GM18508 (cell line): ENCODE results near the gene SNX15.

ENCODE experiments used
- ATAC-seq: cut with Tn5 transposase; IDR thresholded peaks from one replicate; pipeline ENCODE4 v1.9.1; 2021; ENCODE audit warnings: moderate number of reproducible peaks; ENCODE audit not compliant: insufficient read depth, unreplicated experiment

The SNX15 gene

DNA sequence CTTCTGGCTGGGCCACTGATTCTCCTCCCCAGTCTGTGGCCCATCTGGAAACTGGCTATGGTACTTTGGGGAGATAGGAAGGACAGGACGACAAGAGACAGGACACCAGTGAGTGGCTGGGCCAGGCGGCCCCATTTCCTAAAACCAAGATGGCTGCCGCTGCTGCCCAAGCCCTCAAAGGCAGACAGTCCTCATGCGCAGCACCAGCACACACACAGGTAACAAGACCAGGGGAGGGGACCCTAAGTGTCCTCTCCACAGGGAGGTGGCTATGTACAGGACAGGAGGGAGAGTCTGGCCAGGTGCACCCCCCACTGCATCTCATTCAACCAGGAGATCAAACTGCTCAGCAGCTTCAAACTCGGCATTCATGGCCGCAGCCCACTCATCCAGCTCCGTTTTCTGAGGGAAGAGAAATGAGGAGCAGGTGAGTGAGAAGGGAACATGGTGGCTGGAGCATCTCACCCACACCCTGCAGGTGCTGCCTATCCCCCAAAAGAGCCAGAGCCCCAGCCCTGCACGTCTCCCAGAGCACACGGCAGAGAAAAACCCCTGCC lies 51.6 kb downstream of the SNX15 start:
- no peak for ATAC-seq

DNA sequence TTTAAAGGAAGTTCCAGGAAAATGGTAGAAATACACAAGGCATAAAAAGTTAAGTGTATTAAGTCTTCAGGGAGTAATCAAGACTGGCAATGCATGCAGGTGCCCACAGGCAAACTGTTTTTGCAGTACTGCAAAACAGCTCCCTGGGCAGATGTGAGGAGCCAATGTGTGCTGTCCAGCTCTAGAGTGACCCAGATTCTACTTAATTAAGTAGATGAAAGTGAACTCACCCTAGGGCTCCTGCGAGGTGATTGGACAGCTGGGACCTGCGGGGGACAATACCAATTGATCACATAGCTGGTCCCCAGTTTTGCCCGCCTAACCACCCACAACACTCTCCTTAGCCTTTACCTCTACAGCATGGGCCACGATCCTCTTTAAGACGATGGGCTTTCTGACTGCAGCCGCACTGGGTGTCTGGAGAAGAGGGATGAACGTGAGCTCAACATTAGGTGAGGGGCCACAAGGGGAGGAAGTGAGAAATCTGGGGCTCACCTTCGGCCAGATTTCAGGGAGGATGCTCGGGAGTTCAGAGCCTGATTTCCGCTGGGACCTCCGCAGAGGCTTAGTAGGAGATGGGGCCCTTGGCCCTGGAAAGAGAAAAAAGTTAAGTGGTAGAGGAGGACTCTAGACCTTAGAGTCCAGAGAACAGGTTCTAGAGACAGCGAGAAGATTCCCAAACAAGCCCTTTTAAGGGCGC lies 56.0 kb downstream of the SNX15 start:
- ATAC-seq, result no peak

DNA sequence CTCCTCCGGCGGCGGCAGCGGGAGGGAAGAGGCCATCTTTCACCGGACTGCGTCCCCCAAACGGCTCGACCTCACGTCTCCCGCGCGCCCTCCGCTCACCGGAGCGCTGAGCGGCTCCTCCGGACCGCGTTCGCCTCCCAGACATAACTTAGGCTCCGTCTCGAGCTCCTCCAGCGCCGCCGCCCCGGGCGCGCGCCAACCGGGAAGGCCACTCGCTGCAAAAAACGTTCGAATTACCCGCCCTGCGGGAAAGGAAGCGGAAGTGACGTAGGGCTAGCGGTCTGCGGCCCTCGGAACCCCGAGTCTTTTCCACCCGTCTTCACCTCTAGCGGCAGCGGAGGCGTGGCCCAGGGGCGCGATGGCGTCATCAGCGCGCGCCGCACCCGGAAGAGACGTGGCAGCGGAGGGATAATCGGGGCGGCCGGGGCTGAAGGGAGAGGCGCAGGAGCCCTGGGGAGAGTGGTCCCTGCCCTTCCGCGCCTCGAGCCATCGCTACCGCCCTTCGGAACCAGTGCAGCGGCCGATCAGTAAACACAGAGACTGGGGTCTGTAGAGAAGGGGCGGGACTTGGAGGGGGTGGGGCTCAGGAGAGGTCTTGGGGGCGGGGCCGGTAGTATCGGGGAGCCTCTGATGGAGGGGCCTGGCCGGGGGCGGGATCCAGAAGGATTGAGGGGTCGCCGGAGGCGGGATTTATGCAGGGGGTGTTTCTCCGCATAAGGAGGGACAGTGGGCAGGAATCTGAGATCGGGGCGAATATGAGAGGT lies 56.8 kb downstream of the SNX15 start, which contains the start of the genes CDCA5 and ZFPL1:
CDCA5 (minus strand) TSS at position 207 of the 764 bp plus-strand sequence; CDS start at position 145, 62 bp downstream.
ZFPL1 (plus strand) TSS at position 389 of the 764 bp plus-strand sequence. CDS start 477 bp downstream, outside the sequence.
- ATAC-seq, result no peak

DNA sequence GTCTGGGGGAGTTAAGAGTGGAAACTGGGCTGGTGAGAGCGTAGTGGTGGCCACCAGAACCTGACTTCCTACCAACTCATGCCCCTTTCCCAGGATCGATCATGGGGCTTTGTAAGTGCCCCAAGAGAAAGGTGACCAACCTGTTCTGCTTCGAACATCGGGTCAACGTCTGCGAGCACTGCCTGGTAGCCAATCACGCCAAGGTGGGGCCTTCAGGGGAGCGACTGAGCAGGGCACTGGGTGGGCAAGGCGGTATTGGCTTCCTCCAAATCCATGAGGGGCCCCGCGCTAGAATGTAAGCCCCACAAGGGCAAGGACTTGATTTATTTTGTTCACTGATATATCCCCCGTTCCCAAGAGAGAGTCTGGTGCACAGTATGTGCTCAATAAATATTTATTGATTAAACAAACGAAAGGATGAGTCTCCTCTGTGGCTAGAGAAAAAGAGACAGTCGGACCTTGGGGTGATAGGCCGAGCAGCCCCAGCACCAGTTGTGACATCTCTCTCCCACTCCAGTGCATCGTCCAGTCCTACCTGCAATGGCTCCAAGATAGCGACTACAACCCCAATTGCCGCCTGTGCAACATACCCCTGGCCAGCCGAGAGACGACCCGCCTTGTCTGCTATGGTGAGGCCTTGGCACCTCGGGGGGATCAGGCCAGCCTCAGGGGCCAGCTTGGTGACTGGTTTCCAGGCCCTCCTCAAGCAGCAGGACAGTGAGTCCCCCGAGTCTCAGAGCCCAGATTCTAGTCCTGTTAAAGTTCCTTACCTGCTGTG lies 57.5 kb downstream of the SNX15 start:
- ATAC-seq, result no peak

DNA sequence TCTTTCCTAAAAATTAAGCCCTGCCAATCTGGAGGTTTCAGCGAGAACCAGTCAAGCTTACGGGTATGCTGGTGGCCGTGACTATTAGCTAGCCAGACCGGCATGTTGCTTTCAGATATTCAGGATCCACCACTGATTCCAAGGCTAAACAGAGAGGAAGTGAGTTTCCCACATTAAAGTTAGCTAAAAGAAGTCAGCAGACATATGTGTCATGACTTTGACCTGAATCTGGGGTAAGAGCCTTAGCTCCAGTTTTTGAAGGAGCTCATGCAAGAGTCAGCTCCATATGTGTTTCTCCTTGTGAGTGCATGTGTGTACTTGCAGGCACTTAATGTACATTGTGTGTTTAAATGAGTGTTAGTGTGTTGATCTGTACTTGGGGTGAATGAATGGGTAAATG lies 58.2 kb downstream of the SNX15 start:
- no peak for ATAC-seq

DNA sequence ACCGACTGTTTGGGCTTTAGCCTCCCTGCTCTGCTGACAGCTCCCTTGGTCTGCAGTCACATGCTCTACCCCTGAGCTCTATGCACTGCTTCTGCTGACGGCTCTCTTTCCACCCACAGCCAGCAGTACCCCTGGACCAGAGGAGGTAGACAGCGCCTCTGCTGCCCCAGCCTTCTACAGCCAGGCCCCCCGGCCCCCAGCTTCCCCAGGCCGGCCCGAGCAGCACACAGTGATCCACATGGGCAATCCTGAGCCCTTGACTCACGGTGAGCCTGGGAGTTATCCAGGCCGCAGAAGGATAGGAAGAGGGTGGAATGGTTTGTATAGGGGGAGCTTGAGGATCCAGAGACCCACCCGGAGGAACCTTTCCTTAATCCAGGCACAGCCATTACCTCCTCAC lies 59.6 kb downstream of the SNX15 start:
- no peak for ATAC-seq

DNA sequence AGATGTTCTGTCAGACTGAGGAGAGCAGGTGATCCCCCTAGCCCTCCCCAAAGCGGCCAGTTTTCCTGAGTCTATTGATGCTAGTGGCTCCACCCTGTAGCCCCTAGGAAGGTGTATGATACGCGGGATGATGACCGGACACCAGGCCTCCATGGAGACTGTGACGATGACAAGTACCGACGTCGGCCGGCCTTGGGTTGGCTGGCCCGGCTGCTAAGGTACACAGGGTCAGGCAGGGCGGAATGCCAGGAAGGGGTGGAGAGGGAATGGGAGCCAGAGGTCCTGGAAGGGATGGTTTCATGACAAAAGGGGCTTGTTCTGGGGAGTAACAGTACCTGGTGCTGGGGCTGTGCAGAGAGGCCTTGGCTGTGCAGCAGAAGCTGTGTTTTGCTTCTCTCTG lies 60.0 kb downstream of the SNX15 start:
- no peak for ATAC-seq

DNA sequence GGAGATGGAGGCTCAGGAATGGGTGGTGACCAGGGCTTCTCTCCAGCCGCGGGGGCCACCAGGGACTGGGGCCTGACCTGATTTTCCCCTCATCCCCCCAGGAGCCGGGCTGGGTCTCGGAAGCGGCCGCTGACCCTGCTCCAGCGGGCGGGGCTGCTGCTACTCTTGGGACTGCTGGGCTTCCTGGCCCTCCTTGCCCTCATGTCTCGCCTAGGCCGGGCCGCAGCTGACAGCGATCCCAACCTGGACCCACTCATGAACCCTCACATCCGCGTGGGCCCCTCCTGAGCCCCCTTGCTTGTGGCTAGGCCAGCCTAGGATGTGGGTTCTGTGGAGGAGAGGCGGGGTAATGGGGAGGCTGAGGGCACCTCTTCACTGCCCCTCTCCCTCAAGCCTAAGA lies 60.6 kb downstream of the SNX15 start:
- ATAC-seq, result no peak

DNA sequence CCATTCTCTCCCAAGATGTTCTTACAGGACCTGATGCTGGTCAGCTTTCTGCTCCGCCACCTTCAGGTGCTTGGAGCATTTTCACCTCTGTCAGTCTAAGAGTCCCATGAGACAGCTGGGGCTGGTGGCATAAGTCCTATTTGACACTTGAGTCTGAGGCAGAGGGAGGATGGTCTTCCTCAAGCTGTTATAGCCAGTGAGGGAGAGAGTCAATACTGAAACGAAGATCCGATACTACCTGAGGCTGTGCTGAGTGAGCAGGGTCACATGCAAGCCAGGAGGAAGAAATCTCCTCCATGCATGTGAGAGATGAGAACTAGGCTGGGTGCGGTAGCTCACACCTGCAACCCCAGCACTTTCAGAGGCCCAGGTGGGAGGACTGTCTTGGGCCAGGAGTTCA lies 62.4 kb downstream of the SNX15 start:
- no peak for ATAC-seq
